ENCODE data around the gene NXPH1. TPM values are rescaled to one million over a fixed set of nuclear protein-coding genes. Genes with fewer than 3 reads are reported as not detected.

Gene NXPH1
- total RNA-seq, 1 donor from 2014 or later: not detected

DNA sequence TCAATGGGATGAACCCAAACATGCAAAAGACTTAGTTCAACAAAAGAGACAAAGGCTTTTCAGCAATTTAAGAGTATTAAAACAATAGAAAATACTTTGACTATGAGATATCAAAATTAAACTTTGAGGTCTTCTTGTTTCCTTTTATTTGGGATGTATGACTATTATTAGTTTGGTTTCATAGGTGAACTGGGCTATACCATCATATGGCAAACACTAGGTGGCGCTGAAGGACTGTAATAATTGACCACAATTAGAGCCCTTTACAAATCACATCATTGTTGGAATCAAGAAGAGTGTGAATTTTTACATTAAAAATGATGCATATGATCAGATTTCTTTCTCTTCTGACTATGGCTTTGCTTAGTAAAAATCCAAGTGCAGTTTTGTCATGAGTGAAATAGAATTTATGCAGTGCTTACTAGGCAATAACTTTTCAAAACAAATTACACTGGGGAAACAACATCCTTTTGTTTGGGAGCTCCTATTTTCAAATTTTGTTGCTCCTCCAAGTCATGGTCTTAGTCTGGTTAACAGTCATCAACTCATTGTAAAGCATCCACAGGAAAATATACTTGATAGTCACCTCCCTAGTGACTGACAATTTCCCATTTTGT lies 14.7 kb upstream of the NXPH1 start:
- intact Hi-C loops (cut with micrococcal nuclease): loop anchor here (5.0 kb wide), 1 partner anchor 304 kb away; no protein-coding TSS in a partner anchor
- Mint-ChIP-seq H3K9me3 (no peaks in the 10 kb centered on the region), H3K4me1 (ENCODE audit: low read depth) (no peaks in the 10 kb centered on the region)

DNA sequence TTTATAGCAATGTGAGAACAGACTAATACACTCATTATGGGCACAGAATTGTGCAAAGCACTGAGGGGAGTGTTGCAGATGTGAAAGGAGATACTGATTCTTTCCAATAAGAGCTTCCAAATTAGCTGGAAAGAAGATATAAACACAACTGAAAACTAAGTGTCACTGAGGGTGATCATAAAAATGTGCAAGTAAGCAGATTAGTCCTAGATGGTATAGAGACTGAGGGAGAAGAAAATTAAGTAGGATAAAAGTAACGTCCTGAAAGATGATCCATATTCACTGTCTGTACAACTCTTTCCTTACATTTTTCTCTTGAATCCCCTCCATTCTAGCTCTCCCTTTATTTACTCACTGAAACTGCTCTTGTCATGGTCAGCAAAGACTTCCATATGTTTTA lies 11.2 kb upstream of the NXPH1 start:
- intact Hi-C loops (cut with micrococcal nuclease): no loop called here
- DNase-seq (ENCODE audit: low spot score): no peak
- no peaks in the 10 kb centered on the region for H3K36me3 Mint-ChIP-seq (ENCODE audit: low read depth)
- H3K27ac Mint-ChIP-seq: no peak overlapping the region
- no peaks in the 10 kb centered on the region for H3K9me3 Mint-ChIP-seq
- no peaks in the 10 kb centered on the region for H3K4me1 Mint-ChIP-seq (ENCODE audit: low read depth)
- no peaks in the 10 kb centered on the region for H3K27me3 Mint-ChIP-seq (ENCODE audit: low read depth)
- no peak overlapping the region for H3K4me3 Mint-ChIP-seq (ENCODE audit: low read depth)

More for the DNA sequence above, 14.7 kb upstream of the NXPH1 start:
- Mint-ChIP-seq H3K27ac (no peak overlapping the region), H3K27me3 (ENCODE audit: low read depth) (no peaks in the 10 kb centered on the region), H3K4me3 (ENCODE audit: low read depth) (no peak overlapping the region), H3K36me3 (ENCODE audit: low read depth) (no peaks in the 10 kb centered on the region)
- DNase-seq (ENCODE audit: low spot score): no peak

- Mint-ChIP-seq H3K27ac (no peak overlapping the region), H3K27me3 (ENCODE audit: low read depth) (no peaks in the 10 kb centered on the region), H3K36me3 (ENCODE audit: low read depth) (no peaks in the 10 kb centered on the region), H3K9me3 (no peaks in the 10 kb centered on the region), H3K4me1 (ENCODE audit: low read depth) (no peaks in the 10 kb centered on the region), H3K4me3 (ENCODE audit: low read depth) (no peak overlapping the region)
- intact Hi-C loops (cut with micrococcal nuclease): no loop called here
- DNase-seq (ENCODE audit: low spot score): no peak
These were observed 10.4 kb upstream of the NXPH1 start for GRCh38 chr7:8423057-8423456.

- Mint-ChIP-seq H3K9me3 (no peaks in the 10 kb centered on the region), H3K36me3 (ENCODE audit: low read depth) (no peaks in the 10 kb centered on the region), H3K4me1 (ENCODE audit: low read depth) (no peaks in the 10 kb centered on the region), H3K27ac (no peak overlapping the region), H3K27me3 (ENCODE audit: low read depth) (peaks cover 1% of the 10 kb centered on the region), H3K4me3 (ENCODE audit: low read depth) (no peak overlapping the region)
- intact Hi-C loops (cut with micrococcal nuclease): no loop called here
- no peak for DNase-seq (ENCODE audit: low spot score)
These were observed 8.2 kb upstream of the NXPH1 start for GRCh38 chr7:8425223-8425622.

DNA sequence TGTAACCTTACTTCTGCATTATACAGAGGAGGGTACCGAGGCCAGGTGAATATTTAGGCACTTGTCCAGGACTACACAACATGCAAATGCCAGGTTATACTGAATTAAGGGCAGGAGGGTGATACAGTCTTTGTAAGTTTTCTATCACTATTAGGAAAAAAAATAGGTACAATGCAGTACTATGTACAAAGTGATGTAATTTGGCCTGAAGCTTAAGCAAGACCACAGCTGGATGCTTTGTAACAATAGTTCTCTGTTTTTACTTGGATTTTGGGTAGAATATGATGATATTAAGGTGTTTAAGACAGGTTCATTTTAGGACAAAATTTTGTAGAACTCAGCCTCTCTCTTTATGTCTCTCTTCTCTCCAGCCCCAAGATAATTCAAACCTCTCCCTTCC lies 2.8 kb upstream of the NXPH1 start:
- Mint-ChIP-seq H3K27ac (no peak overlapping the region), H3K36me3 (ENCODE audit: low read depth) (no peaks in the 10 kb centered on the region), H3K4me3 (ENCODE audit: low read depth) (no peak overlapping the region), H3K4me1 (ENCODE audit: low read depth) (peaks cover 2% of the 10 kb centered on the region), H3K27me3 (ENCODE audit: low read depth) (peaks cover 36% of the 10 kb centered on the region), H3K9me3 (no peaks in the 10 kb centered on the region)
- no peak for DNase-seq (ENCODE audit: low spot score)
- intact Hi-C loops (cut with micrococcal nuclease): loop anchor here (10.0 kb wide), 1 partner anchor 1984 kb away; no protein-coding TSS in a partner anchor

GRCh38 chr7:8434290-8435002 lies 1.0 kb downstream of the NXPH1 start:
- no peak for DNase-seq (ENCODE audit: low spot score)
- no peaks in the 10 kb centered on the region for H3K36me3 Mint-ChIP-seq (ENCODE audit: low read depth)
- no peak overlapping the region for H3K27ac Mint-ChIP-seq
- peaks cover 66% of the 10 kb centered on the region for H3K27me3 Mint-ChIP-seq (ENCODE audit: low read depth)
- peaks cover 2% of the 10 kb centered on the region for H3K4me1 Mint-ChIP-seq (ENCODE audit: low read depth)
- H3K4me3 Mint-ChIP-seq (ENCODE audit: low read depth): no peak overlapping the region
- intact Hi-C loops (cut with micrococcal nuclease): loop anchor here (10.0 kb wide), 1 partner anchor 1980 kb away; no protein-coding TSS in a partner anchor
- no peaks in the 10 kb centered on the region for H3K9me3 Mint-ChIP-seq

DNA sequence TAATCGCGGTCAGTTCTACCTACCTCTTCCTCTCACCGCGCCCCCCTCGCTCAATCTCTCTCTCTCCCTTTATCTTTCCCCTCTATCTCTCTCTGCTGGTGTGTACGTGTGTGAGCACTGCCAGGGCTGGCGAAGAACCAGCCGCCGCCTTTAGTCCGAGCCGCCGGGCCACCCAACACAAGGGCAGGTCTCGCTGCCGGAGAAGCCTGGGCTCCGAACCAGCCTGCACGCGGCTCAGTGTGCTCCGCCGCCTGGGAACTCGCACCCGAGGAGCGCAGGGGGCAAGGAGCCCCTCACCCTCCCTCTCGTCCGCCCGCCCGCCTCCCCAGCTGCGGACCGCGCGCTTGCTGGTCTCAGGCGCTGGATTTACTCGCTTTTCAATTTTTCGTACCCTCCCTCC lies 1.7 kb downstream of the NXPH1 start:
- no peak overlapping the region for H3K4me3 Mint-ChIP-seq (ENCODE audit: low read depth)
- DNase-seq (ENCODE audit: low spot score): no peak

DNA sequence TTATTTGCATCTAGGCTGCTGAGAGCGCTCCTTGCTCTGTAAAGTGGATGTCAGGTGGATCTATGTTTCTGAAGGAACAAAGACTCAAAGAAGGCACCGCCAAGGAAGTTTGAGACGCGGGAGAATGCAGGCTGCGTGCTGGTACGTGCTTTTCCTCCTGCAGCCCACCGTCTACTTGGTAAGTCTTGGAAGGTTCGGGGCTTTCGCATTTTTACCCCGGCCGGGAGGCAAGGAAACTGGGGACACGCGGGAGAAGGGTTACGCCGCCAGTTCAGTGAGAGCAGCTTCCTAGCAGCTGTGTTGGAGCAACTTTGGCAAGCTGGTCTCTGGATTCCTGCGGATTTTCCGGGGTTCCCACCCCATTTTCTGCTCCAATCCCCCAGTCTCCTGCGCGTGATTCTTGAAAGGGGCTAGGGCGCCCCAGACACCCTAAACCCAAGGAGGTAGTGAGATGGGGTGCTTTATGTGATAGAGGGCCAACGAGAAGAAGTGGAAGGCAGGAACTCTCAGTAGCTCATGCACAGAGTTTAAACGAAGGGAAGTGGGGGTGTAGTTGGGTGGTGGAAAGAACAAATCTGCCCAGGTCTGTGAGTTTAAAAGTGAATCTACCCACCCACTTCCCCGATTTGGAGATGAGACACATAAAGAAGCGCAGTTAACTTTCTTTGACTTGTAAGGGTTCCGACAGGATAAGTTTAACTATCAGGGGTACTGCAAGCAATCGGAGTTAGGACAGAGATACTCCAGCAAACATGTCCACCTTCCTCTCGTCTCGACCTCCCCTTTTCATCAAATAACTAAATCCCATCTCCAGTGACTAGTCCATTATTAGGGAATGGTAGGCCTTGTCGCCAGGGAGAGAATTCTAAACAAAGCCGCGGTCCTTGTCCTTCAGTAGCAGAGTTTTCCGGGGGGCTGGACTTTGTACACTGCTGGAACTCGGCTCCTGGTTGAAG lies 2.5 kb downstream of the NXPH1 start:
- Mint-ChIP-seq H3K9me3 (no peaks in the 10 kb centered on the region), H3K36me3 (ENCODE audit: low read depth) (no peaks in the 10 kb centered on the region), H3K4me3 (ENCODE audit: low read depth) (no peak overlapping the region), H3K27me3 (ENCODE audit: low read depth) (peaks cover 77% of the 10 kb centered on the region), H3K27ac (no peak overlapping the region), H3K4me1 (ENCODE audit: low read depth) (peaks cover 2% of the 10 kb centered on the region)
- no peak for DNase-seq (ENCODE audit: low spot score)
- intact Hi-C loops (cut with micrococcal nuclease): loop anchor here (10.0 kb wide), 1 partner anchor 1979 kb away; no protein-coding TSS in a partner anchor

More for the DNA sequence above, 1.7 kb downstream of the NXPH1 start:
- no peak overlapping the region for H3K27ac Mint-ChIP-seq
- H3K4me1 Mint-ChIP-seq (ENCODE audit: low read depth): peaks cover 2% of the 10 kb centered on the region
- H3K27me3 Mint-ChIP-seq (ENCODE audit: low read depth): peaks cover 71% of the 10 kb centered on the region
- no peaks in the 10 kb centered on the region for H3K9me3 Mint-ChIP-seq
- intact Hi-C loops (cut with micrococcal nuclease): loop anchor here (10.0 kb wide), 1 partner anchor 1980 kb away; no protein-coding TSS in a partner anchor
- H3K36me3 Mint-ChIP-seq (ENCODE audit: low read depth): no peaks in the 10 kb centered on the region

DNA sequence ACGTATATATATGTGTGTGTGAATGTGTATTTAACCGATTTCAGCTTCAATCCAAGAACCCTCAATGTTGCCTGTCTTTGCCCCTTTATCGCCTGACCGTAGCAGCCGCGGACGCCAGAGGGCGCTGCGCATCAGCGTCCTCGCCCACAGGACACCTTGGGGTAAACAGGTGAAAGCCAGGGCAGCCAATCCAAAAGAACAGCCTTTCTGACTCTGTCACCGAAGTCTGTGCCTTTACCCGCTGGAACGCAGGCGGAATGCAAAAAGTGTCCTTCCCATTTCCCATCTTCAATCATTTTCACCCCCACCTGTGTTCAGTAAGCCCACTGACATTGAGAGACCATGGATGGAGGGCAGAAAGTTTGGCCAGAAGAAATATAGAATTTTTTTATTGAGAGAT lies 3.6 kb downstream of the NXPH1 start:
- Mint-ChIP-seq H3K4me3 (ENCODE audit: low read depth) (no peak overlapping the region), H3K27ac (no peak overlapping the region), H3K27me3 (ENCODE audit: low read depth) (peaks cover 84% of the 10 kb centered on the region), H3K36me3 (ENCODE audit: low read depth) (no peaks in the 10 kb centered on the region), H3K4me1 (ENCODE audit: low read depth) (peaks cover 2% of the 10 kb centered on the region), H3K9me3 (no peaks in the 10 kb centered on the region)
- intact Hi-C loops (cut with micrococcal nuclease): loop anchor here (10.0 kb wide), 1 partner anchor 1978 kb away; no protein-coding TSS in a partner anchor
- DNase-seq (ENCODE audit: low spot score): peak; percentile 34

GRCh38 chr7:8437606-8438005 lies 4.2 kb downstream of the NXPH1 start:
- Mint-ChIP-seq H3K4me1 (ENCODE audit: low read depth) (peaks cover 4% of the 10 kb centered on the region), H3K36me3 (ENCODE audit: low read depth) (no peaks in the 10 kb centered on the region), H3K4me3 (ENCODE audit: low read depth) (no peak overlapping the region), H3K27ac (no peak overlapping the region), H3K9me3 (no peaks in the 10 kb centered on the region), H3K27me3 (ENCODE audit: low read depth) (peaks cover 87% of the 10 kb centered on the region)
- intact Hi-C loops (cut with micrococcal nuclease): loop anchor here (10.0 kb wide), 1 partner anchor 1977 kb away; no protein-coding TSS in a partner anchor
- DNase-seq (ENCODE audit: low spot score): no peak

- peaks cover 6% of the 10 kb centered on the region for H3K4me1 Mint-ChIP-seq (ENCODE audit: low read depth)
- no peak overlapping the region for H3K27ac Mint-ChIP-seq
- no peak for DNase-seq (ENCODE audit: low spot score)
- H3K9me3 Mint-ChIP-seq: peaks cover 3% of the 10 kb centered on the region
- H3K36me3 Mint-ChIP-seq (ENCODE audit: low read depth): no peaks in the 10 kb centered on the region
- H3K4me3 Mint-ChIP-seq (ENCODE audit: low read depth): no peak overlapping the region
- intact Hi-C loops (cut with micrococcal nuclease): no loop called here
- H3K27me3 Mint-ChIP-seq (ENCODE audit: low read depth): peaks cover 83% of the 10 kb centered on the region
These were observed 7.3 kb downstream of the NXPH1 start for GRCh38 chr7:8440670-8441069.

DNA sequence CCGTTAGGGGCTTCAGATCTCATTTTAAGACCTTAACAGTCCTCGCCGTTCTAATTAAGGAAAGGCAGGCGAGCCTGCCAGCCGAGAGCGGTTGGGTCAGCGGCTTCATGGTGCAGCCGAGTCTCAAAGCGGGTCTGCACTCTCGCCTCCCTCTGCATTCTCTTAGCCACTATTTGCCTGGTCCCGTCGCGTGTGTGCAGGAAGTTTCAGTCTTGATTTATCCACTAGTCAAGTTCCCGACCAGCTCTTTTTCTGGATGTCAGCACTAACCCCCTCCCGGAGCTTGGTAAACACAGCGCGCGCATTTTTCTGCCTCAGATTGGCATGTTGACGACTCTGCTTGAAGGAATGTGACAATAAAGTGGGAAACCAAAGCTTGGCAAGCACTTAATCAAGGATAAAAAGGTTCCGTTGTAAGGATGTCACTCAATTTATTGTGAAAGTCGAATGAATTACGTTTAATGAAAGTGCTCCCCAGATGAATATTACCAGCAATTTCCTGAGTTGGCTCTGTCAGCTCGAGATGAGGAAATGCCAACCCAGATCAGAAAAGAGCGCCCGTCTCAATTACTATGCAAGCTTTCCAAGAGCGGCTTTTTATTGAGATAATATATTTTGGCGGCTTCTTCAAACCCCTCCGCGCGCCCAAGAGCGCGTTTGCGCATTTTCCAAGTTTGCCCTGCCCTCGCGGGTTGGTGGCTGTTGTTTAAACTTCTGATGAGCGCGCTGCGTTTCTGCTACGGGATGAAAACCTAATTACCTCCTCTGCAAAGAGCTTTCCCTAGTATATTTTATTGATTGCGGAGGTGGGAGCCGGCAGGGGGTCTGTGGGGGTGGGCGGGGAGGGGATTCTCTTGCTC lies 7.9 kb downstream of the NXPH1 start:
- DNase-seq (ENCODE audit: low spot score): no peak
- Mint-ChIP-seq H3K27me3 (ENCODE audit: low read depth) (peaks cover 76% of the 10 kb centered on the region), H3K36me3 (ENCODE audit: low read depth) (no peaks in the 10 kb centered on the region), H3K4me1 (ENCODE audit: low read depth) (peaks cover 6% of the 10 kb centered on the region), H3K4me3 (ENCODE audit: low read depth) (no peak overlapping the region), H3K27ac (no peak overlapping the region), H3K9me3 (peaks cover 3% of the 10 kb centered on the region)
- intact Hi-C loops (cut with micrococcal nuclease): no loop called here
